ENCODE measurements around the gene SLC50A1.

SLC50A1 gene

DNA sequence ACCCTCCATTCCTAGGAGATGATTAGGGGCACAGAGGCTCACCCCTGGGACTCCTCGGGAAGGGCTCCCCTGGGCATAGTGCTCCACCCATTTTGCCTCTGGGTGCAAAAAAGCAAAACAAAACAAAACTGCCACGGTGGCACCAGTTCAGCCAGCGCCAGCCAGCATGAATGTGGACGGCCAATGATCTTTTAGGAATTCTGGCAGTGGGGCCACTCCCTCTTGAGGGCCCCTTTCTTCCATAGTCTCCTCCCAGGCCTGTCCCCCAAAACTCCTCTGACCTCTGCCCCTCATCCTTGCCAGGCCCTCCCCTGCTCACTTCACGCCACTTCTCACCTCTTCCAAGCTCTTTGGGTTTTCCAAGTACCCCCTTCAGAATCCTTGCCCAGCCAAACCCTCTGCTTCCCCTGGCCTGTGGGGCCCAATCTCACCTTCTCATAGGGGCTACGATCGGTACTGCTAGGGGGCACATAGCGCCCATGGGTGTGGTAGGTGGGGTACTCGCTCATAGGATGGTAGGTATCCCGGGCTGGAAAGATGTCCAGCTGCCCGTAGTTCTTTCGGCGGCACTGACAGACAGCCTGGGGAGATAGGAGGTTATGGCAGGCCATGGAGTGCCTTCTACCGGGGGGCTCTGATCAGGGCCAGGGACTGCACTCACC lies 51.3 kb downstream of the SLC50A1 start:
- no peak for DNase-seq

DNA sequence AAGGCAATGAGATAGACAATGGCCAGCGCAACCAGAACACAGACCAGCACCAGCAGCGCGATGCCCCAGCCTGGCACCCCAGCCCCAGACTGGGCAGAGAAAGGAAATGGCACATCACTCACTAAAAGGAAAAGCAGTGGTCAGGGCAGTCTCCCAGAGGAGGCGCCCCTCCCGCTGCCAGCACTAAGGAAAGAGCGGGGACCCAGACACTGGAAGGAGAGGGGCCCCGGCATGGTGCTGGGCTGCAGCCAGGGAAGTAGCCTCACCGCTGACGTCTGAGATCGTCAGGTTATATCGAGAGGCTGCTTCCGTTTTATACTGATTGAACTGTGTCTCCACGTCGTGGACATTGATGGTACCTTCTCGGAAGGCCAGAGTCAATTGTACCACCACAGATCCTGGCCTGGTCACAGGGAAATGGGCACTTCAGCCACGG lies 51.8 kb downstream of the SLC50A1 start:
- no peak for DNase-seq

- DNase-seq, result no peak
These were observed 52.6 kb downstream of the SLC50A1 start for GRCh38 chr1:155188268-155188667.

All from CD4-positive, alpha-beta T cell treated with Interleukin-15 for 1 hour (primary cell).